Transverse colon (tissue), 4 donors: ENCODE measurements around the gene PRICKLE4.

Experiments
- CTCF ChIP-seq, 5 experiments: fragments of 200-600 bp in 3 of 5; fragments of 450-650 bp in 2 of 5; sonication (generic) in 3 of 5; IDR thresholded peaks; 1 replicate in 2 of 5; 2 replicates in 3 of 5; pipeline ENCODE4 v1.5.1; 2016 to 2017; ENCODE audit warnings: antibody characterized with exemption in 5 of 5, inconsistent platforms in 3 of 5, mild to moderate bottlenecking in 2 of 5, moderate library complexity in 1 of 5
- EP300 ChIP-seq: sonication (generic); formaldehyde crosslinking; IDR thresholded peaks from one replicate; pipeline ENCODE4 v1.6.1; 2017; ENCODE audit warnings: antibody characterized with exemption, low read depth
- POLR2A ChIP-seq: fragments of 450-650 bp; IDR thresholded peaks from one replicate; pipeline ENCODE4 v1.6.1; 2016; ENCODE audit warnings: antibody characterized with exemption, mild to moderate bottlenecking, moderate library complexity
- POLR2AphosphoS5 ChIP-seq, 3 donors: sonication (generic); formaldehyde crosslinking; IDR thresholded peaks; one replicate each; pipeline ENCODE4 v1.6.1; 2016; ENCODE audit warnings: antibody characterized with exemption in 3 of 3

GRCh38 chr6:41811095-41811494 is 30.5 kb downstream of the PRICKLE4 start:
- TF ChIP-seq POLR2A (no peak), POLR2AphosphoS5 (IDR thresholded peaks at IDR 0.05) (no peak), CTCF (IDR thresholded peaks at IDR 0.05) (no peak), EP300 (no peak)
